M059J (cell line): ENCODE data around the gene AP3S2. TPM values are rescaled to one million over a fixed set of nuclear protein-coding genes. Genes with fewer than 3 reads are reported as not detected.
"Not testable (repeated sequence)": the region's sequence is repeated elsewhere in the genome, so short reads cannot be mapped to it uniquely, and the experiment has no call there.

Experiments
- DNase-seq: peaks from one replicate; pipeline ENCODE4 v3.0.0-alpha.2; 2012; ENCODE audit warnings: low read depth
- total RNA-seq: library from RNA; depleted of rRNA; stranded (reverse); fragments of >200 nt; shearing (Covaris generic); gene quantifications from 2 replicates; pipeline ENCODE4 v1.2.3, GENCODE V29; 2014

The AP3S2 gene
- total RNA-seq, 1 experiment from 2014 or later, result 58.8 TPM

DNA sequence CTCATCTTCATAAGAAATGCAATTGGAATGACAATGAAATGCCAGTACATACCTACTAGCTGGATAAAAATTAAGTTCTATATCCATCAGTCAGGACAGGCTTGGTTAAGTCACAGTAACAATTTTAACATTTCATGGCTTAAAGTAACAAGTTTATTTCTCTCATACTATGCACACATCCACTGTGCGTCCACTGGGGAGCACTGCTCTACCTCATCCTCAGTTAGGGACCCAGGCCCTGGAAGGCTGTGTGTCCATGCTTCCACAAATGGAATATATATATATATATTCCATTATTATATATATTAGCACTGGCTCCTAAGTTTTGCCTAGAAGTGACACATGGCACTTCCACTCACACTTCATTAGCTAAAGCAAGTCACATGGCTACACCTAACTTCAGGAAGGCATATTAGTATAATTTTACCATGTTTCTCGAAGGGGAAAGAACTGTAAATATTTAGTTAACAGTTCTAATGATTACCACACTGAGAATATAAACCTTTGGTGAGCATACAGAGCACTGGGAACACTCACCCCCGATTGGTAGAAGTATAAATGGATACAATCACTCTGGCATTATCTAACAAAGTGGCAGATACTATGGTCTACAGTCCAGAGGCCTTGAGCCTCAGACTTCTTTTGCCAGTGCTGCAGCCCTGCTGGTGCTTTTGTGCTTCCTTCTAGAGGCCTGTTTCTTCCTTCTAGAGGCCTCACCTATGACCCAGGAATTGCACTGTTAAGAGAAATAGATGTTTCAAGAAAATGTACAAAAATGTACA is 28.6 kb downstream of the AP3S2 start:
- DNase-seq, result no peak

DNA sequence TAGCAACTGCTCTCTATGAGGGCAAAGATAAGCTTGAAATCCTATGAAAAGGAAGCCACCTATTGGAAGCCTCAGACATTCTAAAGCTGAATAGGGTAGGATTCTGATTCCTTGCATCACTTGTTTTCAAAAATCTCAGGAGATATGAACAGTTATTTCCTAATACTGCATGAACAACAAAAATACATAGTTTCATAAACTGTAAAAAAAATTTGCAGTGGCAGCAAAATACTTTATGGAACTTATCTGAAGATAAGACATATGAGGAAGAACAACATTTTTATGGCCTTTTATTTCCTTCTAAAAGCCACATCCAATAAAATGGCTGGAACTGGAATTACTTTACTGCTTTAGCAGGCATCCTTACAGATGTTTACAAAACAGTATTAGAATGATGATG is 29.9 kb downstream of the AP3S2 start:
- no peak for DNase-seq

DNA sequence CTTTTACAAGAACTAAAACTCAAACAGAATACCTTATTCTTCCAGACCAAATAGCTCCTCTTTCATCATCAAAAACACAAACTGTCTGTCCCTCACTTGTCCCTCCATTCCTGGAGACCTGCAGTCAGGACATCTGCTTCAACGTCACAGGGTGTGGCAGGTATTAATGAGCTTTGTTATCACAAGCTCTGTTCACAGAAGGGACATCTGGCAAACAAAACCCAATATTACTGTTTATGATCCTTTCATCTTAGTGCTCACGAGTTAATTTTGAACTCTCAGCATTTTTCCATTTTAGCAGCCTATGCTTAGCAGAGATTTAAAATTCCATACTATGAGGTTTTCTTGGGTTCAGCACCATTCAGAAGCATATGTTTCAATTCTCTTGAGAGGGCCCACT is 32.9 kb downstream of the AP3S2 start:
- DNase-seq, result no peak

DNA sequence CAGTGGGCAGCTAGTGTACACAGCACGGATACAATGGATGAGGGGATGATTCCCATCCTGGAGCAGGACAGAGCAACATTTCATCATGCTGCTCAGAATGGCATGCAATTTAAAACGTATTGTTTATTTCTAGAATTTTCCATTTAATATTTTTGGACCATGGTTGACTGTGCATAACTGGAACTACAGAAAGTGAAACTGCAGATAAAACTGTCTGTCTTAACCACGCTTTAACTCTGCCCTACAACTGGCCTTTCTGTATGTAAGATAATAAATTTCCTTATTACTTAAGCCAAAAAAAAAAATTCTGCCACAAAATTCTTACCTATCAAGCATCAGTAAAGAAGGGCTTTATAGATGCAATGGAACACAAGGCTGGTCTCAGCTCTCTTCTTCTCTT is 33.4 kb downstream of the AP3S2 start:
- no peak for DNase-seq

DNA sequence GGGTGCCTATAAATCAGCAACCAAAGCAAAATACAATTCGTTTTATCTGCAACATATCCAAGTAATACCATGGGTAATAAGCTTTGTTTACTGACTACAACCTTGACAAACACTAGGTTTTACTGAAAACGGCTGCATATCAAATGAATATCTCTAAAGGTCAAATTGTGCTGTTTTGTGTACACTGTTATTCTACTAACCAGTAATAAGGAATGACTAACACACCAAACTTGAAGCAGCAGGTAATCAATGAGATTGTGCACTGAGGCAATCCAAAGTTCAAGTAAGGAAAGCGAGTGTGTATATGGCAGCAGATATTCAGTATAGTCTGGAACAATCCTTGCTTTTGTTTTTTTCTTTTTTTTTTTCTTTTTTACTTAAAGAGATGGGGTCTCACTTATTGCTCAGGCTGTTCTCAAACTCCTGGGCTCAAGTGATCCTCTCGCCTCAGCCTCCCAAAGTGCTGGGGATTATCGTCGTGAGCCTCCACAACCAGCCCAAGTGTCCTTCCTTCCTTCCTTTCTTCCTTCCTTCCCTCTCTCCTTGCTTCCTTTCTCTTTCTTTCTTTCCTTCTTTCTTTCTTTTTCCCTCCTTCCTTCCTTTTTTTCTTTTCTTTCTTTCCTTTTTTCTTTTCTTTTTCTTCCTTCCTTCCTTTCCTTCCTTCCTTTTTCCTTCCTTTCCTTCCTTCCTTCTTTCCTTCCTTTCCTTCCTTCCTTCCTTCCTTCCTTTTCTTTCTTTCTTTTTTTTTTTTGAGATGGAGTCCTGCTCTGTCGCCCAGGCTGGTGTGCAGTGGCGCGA is 34.9 kb downstream of the AP3S2 start:
- DNase-seq, result no peak

DNA sequence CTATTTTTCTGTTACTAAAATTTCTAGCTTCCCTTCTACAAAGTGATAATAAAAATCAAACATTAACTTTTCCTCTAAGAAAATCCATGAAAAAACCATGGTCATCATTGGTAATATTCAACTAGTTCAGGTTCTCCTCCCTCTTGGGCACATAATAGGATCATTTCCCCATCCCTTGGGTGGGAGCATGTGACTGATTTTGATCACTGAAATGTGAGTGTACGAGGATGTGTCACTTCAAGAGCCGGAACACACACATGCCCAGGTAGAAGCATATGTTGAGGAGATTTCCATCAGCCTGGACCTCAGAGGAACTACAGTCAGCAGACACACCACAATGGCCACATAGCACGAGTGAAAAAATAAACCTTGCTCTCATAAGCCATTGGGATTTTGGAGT is 36.1 kb downstream of the AP3S2 start:
- DNase-seq, result no peak

DNA sequence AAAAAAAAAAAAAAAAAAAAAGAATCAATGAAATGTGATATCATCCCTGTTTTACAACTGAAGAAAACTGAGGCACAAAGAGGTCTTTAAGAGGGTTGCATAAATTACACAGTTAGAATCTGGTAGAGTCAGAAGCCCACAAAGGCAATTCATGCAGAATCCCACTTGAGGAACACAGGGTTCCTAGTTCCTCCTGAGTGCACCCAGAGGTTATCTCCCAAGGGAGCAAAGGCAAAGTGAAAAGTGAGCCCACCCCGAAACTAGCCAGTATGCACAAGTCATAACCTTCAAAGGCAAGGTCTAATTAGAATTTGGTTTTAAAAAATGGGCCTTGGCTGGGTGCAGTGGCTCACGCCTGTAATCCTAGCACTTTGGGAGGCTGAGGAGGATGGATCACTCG is 37.8 kb downstream of the AP3S2 start:
- no peak for DNase-seq

DNA sequence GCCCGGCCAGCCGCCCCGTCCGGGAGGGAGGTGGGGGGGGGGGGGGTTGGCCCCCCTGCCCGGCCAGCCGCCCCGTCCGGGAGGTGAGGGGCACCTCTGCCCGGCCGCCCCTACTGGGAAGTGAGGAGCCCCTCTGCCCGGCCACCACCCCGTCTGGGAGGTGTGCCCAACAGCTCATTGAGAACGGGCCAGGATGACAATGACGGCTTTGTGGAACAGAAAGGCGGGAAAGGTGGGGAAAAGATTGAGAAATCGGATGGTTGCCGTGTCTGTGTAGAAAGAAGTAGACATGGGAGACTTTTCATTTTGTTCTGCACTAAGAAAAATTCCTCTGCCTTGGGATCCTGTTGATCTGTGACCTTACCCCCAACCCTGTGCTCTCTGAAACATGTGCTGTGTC is 38.9 kb downstream of the AP3S2 start:
- not testable (repeated sequence) for DNase-seq

DNA sequence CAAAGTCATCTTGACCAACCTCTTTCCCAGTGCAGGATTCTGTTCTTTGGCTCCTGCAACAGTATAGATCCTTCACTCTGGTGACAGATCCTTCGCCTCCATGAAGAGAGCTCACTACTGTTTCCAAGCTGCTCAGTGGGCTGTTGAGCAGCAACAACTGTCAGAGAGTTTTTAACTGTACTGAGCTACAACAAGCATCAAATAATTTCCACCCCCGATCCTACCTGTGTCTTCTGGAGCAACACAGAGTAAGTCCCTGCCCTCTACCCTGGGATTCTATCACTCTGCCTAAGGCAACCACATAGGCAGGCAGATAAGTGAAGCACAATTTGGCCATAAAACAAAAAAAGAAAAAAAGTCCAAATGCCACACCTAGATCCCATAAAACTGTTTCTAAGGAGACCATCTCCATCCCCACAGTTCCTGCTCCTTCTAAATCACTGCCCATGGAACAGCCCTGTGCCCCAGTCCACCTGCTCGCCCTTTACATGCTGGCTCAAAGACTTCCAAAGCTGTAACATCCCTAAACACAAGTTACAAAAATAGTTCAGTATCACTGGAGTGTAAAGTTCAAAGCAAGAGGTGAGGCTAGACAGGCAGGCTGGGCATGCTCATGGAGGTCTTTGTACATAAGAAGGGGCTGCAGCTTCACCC is 41.3 kb downstream of the AP3S2 start:
- DNase-seq, result no peak

DNA sequence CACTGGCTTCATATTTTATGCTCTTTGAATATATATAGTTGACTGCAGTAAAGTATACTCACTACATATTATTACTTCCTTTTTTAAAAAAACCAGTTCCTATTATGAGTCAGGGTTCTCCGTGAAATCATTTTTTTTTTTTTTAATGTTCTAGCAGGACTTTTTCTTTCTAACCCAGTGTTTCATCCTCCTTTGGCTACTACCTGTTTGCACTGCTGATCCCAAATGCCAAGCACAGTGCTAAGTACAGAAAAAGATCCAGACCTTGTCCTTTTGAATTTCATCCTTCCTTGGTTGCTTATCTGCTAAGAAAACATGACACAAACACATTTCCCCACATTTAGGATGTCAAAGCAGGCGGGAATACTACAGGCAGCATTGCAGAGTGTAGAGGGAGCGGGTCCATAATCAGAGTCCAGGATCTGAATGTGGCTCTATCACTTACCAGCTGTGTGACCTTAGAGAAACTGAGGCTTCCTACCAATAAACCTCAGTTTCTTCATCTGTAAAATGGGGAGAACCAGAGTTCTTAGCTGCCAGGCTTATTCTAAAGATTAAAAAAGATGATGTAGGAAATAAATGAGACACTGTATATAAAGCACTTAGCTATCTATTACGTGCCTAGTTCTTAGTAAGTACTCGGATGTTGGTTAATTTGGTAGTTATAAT is 42.0 kb downstream of the AP3S2 start:
- DNase-seq, result no peak

DNA sequence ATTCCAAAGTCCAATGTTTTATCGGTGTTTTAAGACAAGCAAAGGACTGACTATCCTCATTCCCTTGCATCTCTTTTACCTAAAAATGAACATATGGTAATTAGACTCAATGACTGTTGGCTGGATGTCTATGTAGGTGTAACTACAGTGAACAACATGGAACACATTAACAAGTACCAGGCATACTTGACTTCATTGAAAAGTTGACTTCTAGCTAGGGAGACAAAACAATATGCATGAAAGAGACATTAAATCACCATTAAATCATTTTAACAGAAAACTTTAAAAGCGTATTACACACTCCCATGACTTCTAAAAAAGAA is 44.9 kb downstream of the AP3S2 start:
- DNase-seq, result no peak

DNA sequence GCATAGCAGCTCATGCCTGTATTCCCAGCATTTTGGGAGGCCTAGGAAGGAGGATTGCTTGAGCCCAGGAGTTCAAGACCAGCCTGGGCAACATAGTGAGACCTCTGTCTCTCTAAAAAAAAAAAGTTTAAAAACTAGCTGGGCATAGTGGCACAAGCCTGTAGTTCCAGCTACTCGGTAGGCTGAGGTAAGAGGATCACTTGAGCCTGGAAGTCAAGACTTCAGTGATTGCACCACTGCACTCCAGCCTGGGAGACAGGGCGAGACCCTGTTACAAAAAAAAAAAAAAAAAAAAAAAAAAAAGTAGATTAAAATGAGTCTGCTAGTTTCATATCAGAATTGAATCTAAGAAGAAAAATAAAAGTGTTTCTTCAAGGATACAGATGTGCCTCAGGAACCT is 46.7 kb downstream of the AP3S2 start:
- DNase-seq, result no peak

DNA sequence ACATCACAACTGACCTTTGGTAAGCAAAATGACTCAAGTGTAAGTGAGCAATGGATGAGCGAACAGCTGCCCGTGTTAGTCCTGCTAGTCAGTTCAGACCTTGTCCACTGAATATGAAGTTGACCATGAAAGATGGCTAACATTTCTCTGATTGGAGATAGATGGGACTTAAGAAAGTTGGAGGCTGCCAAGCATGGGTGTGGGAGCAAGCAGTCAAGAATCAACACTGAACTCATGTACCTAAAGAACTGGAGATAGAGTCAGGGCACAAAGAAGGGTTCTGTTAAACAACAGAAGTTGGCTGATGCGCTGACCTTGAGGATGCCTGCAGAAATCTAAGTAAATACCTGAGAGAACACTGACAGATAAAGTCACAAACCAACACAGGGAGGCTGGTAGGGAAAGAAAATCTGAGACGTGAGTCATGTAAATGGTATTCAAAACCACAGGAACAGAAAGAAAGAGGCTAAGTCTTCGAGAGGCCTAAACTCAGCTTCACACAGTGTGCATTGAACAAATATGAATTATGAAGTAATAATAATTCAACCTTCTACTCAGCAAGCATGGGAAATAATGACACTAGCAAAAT is 48.4 kb downstream of the AP3S2 start:
- DNase-seq, result peak; percentile 95

DNA sequence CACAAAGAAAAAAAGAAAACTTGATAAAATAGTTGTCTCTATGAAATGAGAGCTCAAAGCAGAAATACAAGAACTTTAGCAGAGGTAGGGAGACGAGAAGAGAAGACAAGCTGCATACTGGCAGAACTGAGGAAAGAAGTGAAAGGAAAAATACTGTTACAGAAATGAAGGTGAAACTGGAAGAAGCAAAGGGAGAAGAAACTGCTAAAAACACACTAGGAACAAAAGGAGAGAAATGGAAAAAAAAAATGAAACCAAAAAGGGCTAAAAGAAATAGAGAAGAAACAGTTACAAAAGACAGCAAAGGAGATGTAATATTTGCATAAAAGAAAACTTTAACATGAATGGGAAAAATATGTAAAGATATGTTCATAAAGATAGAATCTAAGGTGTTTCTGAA is 51.8 kb downstream of the AP3S2 start:
- DNase-seq, result no peak

DNA sequence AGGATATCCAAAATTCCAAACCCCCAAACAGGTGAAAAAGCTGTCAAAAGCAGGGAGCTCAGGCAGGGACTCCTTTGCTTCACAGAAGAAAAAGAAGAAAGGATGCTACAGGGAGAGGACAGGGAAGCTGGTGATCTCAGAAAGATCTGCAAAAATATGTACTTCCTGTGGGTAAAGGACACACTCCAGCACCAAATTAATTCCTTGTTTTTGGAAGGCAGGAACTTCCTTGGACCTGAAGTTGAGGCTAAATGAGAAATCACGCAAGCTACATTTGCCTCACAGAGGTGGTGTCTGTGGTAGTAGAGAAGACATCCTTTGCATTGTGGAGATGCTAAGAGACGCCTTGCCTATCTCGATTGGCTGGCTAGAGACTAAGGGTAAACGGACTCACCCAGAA is 52.5 kb downstream of the AP3S2 start:
- no peak for DNase-seq

DNA sequence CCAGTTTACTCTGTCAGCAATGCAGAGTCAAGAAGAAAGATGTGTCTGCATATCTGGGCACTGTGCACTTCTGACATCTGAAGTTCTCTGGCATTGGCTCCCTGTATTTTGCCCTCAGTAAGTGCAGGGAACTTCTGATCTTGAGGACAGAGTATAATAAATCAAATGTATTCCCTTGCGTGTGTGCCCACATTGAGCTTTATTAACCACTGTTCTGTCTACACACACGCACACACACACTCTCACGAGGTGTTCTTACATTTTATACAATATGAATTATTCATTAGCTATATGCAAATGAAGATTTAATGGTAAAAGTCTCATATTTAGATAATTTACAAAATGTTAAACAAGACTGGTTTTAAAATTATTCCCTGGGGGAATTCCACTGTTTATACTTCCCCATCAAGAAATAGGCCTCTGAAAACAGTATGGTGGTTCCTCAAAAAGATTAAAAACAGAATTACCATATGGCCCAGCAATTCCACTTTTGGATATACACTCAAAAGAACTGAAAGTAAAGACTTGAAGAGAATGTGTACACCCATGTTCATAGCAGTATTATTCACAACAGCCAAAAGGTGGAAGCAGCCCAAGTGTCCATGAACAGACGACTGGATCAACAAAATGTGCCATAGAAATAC is 54.5 kb downstream of the AP3S2 start:
- peak; percentile 47 for DNase-seq

DNA sequence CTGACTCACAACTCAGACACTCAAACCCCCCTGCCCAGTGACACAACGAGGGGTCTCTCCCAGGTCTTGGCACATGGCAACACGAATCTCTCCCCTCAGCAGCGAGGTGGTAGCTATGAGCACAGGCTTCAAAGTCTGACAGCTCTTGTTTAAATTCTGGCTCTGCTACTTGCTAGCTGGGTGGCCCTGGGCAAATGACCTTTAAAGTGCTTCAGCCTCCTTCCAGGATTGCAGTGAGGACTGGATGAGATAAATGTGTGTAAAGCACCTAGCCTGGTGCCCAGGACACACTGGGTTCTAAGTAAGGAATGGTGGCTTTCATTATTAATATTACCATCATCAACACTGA is 56.0 kb downstream of the AP3S2 start:
- DNase-seq, result no peak

DNA sequence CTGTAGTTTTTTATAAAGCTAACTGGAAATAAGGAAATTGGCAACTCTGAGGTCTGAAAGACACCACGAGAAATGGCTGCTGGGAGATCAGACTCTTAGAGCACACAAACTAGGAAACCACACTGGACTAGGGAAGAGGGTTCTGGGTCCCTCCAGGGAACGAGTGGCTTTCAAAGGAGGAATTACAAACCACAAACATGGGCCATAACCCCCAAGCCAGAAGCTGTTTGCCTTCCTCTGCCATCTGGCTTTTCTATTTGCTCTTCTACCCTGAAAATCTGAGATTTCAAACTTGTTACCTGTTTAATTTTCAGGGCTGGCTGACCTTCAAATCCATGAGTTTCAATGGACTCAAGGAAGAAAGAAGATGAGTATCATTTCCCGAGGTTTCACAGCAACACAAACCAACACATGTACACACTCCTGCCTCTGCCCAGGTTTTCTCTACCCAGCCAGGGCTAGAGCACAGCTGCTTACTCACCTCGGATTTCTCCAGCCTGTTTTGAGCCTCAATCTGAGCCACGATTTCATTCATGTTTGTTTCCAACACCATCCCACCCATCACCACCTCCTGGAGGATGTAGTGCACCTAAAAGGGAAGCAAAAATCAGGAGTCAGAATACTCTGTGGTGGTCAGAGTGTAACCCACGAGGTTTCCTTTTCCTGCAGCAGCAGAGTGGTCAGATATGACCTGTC is 56.5 kb downstream of the AP3S2 start:
- peak; percentile 81 for DNase-seq

DNA sequence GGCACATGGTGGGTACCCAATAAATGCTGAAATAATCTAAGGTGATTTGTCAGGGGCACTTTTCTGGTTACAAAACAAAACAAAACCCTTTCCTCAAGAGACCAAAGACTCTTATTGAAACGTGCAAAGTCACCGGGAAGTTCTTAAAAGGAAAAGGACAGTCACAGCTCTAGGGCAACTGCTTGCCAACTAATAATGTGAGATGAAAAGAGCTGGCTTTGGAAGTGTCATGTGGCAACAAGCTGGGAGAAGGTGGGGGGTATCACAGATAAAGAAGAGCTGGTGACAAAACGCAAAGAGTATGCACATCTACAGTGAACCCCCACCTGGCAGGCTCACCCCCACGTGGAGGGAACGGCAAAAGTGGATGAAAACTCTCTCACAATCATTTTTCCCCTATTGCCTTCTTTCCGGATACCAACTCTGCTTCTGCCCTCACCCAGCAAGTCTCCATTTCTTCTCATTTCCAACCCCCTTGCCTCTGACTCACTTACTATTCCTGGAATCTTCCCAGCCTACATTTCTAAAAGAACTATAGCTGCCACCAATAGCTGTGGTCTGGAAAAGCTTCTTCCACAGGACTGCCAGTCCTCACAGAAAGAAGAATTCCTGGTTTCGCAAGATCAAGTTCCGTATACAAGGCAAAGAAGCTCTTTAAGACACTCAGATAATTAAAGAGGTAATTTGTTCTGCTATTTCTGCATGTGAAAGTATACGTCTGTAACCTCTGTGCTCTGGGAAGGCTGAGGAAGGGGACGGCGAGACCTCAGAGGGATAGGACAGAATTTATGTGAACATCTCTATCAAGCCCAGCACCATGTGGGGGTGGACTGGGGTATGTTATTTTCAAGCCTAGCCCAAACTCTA is 57.3 kb downstream of the AP3S2 start:
- DNase-seq, result peak; percentile 94

DNA sequence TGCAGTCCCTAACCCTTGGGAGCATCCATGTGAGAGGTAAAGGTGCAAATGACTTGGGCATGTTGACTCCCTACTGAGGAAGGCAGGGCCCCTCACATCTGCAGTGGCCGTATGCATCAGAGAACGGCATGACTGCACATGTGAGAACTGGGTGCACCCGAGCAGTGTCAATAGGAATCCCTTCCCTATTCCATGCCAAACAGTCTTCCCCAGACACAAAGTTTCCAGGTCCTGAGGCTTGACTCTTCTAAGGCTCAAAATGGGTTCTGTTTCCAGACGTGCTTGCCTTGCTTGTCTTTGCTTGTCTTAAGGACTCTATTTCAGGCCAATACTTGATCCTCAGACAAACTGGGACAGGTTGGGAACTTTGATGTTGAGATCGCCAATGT is 58.6 kb downstream of the AP3S2 start:
- DNase-seq, result no peak
